Measurements from ENCODE around the gene SLC25A4. TPM values are rescaled to one million over a fixed set of nuclear protein-coding genes. Genes with fewer than 3 reads are reported as not detected.

The SLC25A4 gene
- total and polyA plus RNA-seq, 12 donors = 14.0 to 42.1 (median 28.9) TPM

GRCh38 chr4:185098474-185098873 is 44.6 kb upstream of the SLC25A4 start:
- H3K4me1 ChIP-seq (replicated peaks in 1 of 2) = no peaks in the 10 kb centered on the region
- intact Hi-C loops (cut with DNase I) = loop anchor here in 1 of 2 donors (5.0 kb wide), 2 partner anchors 34 to 56 kb away; no protein-coding TSS in a partner anchor
- TF ChIP-seq POLR2A (IDR thresholded peaks at IDR 0.05) (no peak), CTCF (IDR thresholded peaks at IDR 0.05) (no peak)
- no peaks in the 10 kb centered on the region for H3K36me3 ChIP-seq (replicated peaks in 1 of 2)
- no peak for DNase-seq
- H3K27ac ChIP-seq = no peak overlapping the region
- H3K27me3 ChIP-seq = no peaks in the 10 kb centered on the region
- no peaks in the 10 kb centered on the region for H3K9me3 ChIP-seq (replicated peaks in 1 of 3)
- no peak overlapping the region for H3K4me3 ChIP-seq

- intact Hi-C loops (cut with DNase I) = loop anchor here in 1 of 2 donors (5.0 kb wide), 2 partner anchors 33 to 57 kb away; no protein-coding TSS in a partner anchor
- Histone ChIP-seq H3K36me3 (replicated peaks in 1 of 2) (no peaks in the 10 kb centered on the region), H3K27me3 (no peaks in the 10 kb centered on the region), H3K9me3 (replicated peaks in 1 of 3) (no peaks in the 10 kb centered on the region), H3K27ac (no peak overlapping the region), H3K4me3 (no peak overlapping the region), H3K4me1 (replicated peaks in 1 of 2) (no peaks in the 10 kb centered on the region)
- WGBS, 4 donors = 66 to 70% (median 66%) methylated on average over 6 to 8 of the region's 8 CpGs
- TF ChIP-seq CTCF (IDR thresholded peaks at IDR 0.05) = no peak
- TF ChIP-seq POLR2A (IDR thresholded peaks at IDR 0.05) = no peak
- DNase-seq = no peak
These were observed 43.9 kb upstream of the SLC25A4 start for GRCh38 chr4:185099024-185099682.

GRCh38 chr4:185099940-185100339 is 43.1 kb upstream of the SLC25A4 start:
- no peak overlapping the region for H3K27ac ChIP-seq
- H3K4me3 ChIP-seq = no peak overlapping the region
- no peaks in the 10 kb centered on the region for H3K27me3 ChIP-seq
- TF ChIP-seq POLR2A (IDR thresholded peaks at IDR 0.05) = no peak
- TF ChIP-seq CTCF (IDR thresholded peaks at IDR 0.05) = no peak
- 78 to 96% (median 84%) methylated on average over 4 to 8 of the region's 8 CpGs for WGBS, 4 donors
- no peaks in the 10 kb centered on the region for H3K4me1 ChIP-seq (replicated peaks in 1 of 2)
- no peaks in the 10 kb centered on the region for H3K36me3 ChIP-seq (replicated peaks in 1 of 2)
- no peak for DNase-seq
- no peaks in the 10 kb centered on the region for H3K9me3 ChIP-seq (replicated peaks in 1 of 3)
- intact Hi-C loops (cut with DNase I) = loop anchor here in 1 of 2 donors (5.0 kb wide), 2 partner anchors 32 to 58 kb away; no protein-coding TSS in a partner anchor

GRCh38 chr4:185100423-185100822 is 42.6 kb upstream of the SLC25A4 start:
- 79 to 96% (median 88%) methylated on average over 3 to 7 of the region's 7 CpGs for WGBS, 4 donors
- no peak for DNase-seq
- Histone ChIP-seq H3K9me3 (replicated peaks in 1 of 3) (no peaks in the 10 kb centered on the region), H3K4me1 (replicated peaks in 1 of 2) (no peaks in the 10 kb centered on the region), H3K4me3 (no peak overlapping the region), H3K27ac (no peak overlapping the region), H3K36me3 (replicated peaks in 1 of 2) (no peaks in the 10 kb centered on the region), H3K27me3 (no peaks in the 10 kb centered on the region)
- intact Hi-C loops (cut with DNase I) = no loop called here
- TF ChIP-seq POLR2A (IDR thresholded peaks at IDR 0.05) = no peak

- no peak for DNase-seq
- Histone ChIP-seq H3K27ac (no peak overlapping the region), H3K4me3 (no peak overlapping the region), H3K36me3 (replicated peaks in 1 of 2) (no peaks in the 10 kb centered on the region), H3K9me3 (replicated peaks in 1 of 3) (no peaks in the 10 kb centered on the region), H3K27me3 (no peaks in the 10 kb centered on the region), H3K4me1 (replicated peaks in 1 of 2) (no peaks in the 10 kb centered on the region)
- no peak for TF ChIP-seq CTCF (IDR thresholded peaks at IDR 0.05)
- no peak for TF ChIP-seq POLR2A (IDR thresholded peaks at IDR 0.05)
- intact Hi-C loops (cut with DNase I) = no loop called here
- 83 to 90% (median 89%) methylated on average over 9 of the region's 9 CpGs for WGBS, 4 donors
These were observed 41.6 kb upstream of the SLC25A4 start for GRCh38 chr4:185101354-185101890.
